ENCODE results near the gene LRRC28. TPM values are rescaled to one million over a fixed set of nuclear protein-coding genes. Genes with fewer than 3 reads are reported as not detected.

LRRC28 gene
- total RNA-seq, 1 experiment from 2014 or later: 39.3 TPM

DNA sequence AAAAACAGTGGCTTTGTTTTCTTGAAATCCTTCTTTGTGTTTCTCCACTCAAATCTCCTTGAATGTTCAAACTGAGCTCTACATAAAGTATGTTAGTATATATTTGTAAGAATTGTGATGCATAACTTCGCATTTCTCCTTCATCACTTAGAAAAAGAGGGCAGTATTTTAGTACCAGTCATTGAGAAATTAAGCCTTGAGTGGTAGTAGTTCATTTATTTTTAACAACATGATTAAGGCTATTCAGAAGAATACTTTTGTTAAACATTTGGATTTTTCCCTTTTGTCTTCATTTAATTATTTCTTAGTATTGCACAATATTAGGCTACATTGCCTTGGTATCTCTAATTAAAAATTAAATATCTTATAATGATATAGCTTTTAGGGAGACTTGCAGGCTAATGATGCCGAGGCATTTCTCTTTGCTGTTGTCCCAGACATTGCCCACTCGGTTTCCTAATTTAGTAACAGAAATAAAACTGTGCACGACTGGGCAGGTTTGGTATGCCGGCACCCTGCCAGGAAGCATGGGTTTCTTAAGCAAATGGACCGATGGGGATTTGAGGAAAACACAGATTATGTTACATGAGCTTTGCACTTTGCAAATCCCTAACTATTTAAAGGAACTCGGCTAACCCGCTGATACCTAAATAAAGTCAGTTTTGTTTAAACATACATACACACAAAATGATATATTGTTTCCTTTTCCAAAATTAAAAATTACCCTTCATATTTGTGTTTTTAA, 54.7 kb downstream of the LRRC28 start:
- TF ChIP-seq REST (IDR thresholded peaks at IDR 0.05; ENCODE audit: insufficient read depth in 1 of 2, low read depth in 2 of 2, low read length in 1 of 2): no peak
- TF ChIP-seq TCF7L2 (IDR thresholded peaks at IDR 0.05; ENCODE audit: low read depth, low read length): no peak
- TF ChIP-seq POLR2AphosphoS5 (IDR thresholded peaks at IDR 0.05; ENCODE audit: low read depth, low read length): no peak
- TF ChIP-seq SIN3A (IDR thresholded peaks at IDR 0.05; ENCODE audit: borderline replicate concordance, insufficient read depth, low read depth, low read length): no peak
- TF ChIP-seq, protein P1, sequence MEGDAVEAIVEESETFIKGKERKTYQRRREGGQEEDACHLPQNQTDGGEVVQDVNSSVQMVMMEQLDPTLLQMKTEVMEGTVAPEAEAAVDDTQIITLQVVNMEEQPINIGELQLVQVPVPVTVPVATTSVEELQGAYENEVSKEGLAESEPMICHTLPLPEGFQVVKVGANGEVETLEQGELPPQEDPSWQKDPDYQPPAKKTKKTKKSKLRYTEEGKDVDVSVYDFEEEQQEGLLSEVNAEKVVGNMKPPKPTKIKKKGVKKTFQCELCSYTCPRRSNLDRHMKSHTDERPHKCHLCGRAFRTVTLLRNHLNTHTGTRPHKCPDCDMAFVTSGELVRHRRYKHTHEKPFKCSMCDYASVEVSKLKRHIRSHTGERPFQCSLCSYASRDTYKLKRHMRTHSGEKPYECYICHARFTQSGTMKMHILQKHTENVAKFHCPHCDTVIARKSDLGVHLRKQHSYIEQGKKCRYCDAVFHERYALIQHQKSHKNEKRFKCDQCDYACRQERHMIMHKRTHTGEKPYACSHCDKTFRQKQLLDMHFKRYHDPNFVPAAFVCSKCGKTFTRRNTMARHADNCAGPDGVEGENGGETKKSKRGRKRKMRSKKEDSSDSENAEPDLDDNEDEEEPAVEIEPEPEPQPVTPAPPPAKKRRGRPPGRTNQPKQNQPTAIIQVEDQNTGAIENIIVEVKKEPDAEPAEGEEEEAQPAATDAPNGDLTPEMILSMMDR (IDR thresholded peaks at IDR 0.05): no peak
- ATAC-seq (no peak), DNase-seq (ENCODE audit: low read depth, low spot score) (no peak)
- intact Hi-C loops (cut with micrococcal nuclease; ENCODE audit: unreplicated experiment) (no loop called here), in situ Hi-C loops (cut with HindIII; ENCODE audit: low pct_unique_long_range_greater_than_20kb, low sequenced_read_pairs) (no loop called here)
- Histone ChIP-seq H3K4me3 (ENCODE audit: low read depth in 2 of 2, low read length in 2 of 2) (no peak overlapping the region), H3K27me3 (ENCODE audit: control insufficient read depth, insufficient read depth, low read length) (no peaks in the 10 kb centered on the region), H3K27ac (ENCODE audit: low read length) (no peak overlapping the region), H3K4me1 (ENCODE audit: control insufficient read depth, insufficient read depth, low read length) (no peaks in the 10 kb centered on the region), H3K9me3 (ENCODE audit: control insufficient read depth, insufficient read depth, low read depth, low read length) (no peaks in the 10 kb centered on the region), H3K36me3 (ENCODE audit: control insufficient read depth, insufficient read depth, low read length) (no peaks in the 10 kb centered on the region)
- no TSS peak for BruUV-seq (replicated peaks)
- ChIA-PET CTCF (interaction anchor here (0.8 to 1.2 kb wide), 2 partner anchors 398 to 411 kb away, joined by 3 read pairs; no protein-coding TSS in a partner anchor), POLR2A (no interaction called here)

DNA sequence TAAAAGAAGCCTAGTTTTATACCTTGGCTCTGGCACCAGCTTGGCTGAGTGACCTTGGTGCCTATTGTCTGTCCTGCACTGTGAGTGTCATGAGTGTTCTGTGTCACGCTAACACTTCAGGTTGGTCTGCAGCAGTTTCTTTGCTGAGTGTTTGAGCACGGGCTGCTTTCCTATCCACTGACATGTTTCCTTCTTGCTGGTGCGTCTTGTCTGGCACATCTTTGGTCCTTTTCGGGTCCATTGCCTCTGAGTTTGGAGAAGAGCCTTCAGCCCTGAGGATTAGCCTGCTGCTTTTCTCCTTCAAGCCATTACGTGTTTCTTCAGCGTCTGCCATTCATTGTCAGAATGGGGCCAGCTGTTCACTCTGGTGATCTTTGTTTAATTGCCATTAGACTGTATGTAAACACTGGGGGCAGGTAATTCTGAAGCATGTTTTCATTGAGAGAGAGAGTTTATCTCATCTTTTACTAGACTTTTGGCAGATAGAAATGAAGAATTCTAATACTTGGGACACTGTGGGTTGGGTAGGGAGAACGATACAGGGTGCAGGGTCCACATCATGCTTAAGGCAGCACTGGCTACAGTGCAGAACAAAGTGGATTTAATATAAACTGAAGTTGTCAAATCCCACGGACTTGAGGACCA, 55.5 kb downstream of the LRRC28 start:
- H3K9me3 ChIP-seq (ENCODE audit: control insufficient read depth, insufficient read depth, low read depth, low read length): no peaks in the 10 kb centered on the region; the same call in 1 of the 2 replicates
- BruUV-seq (replicated peaks): no TSS peak
- no peak overlapping the region for H3K27ac ChIP-seq (ENCODE audit: low read length)
- ChIA-PET CTCF (interaction anchor here (0.7 to 1.2 kb wide), 3 partner anchors 398 to 426 kb away, joined by 3 read pairs; partner anchors contain the start of gene LYSMD4), POLR2A (no interaction called here)
- no peak overlapping the region for H3K4me3 ChIP-seq (ENCODE audit: low read depth in 2 of 2, low read length in 2 of 2)
- no peaks in the 10 kb centered on the region for H3K36me3 ChIP-seq (ENCODE audit: control insufficient read depth, insufficient read depth, low read length)
- H3K27me3 ChIP-seq (ENCODE audit: control insufficient read depth, insufficient read depth, low read length): no peaks in the 10 kb centered on the region
- TF ChIP-seq, protein P1 (IDR thresholded peaks at IDR 0.05): no peak
- TF ChIP-seq SIN3A (IDR thresholded peaks at IDR 0.05; ENCODE audit: borderline replicate concordance, insufficient read depth, low read depth, low read length) (no peak), TCF7L2 (IDR thresholded peaks at IDR 0.05; ENCODE audit: low read depth, low read length) (no peak), POLR2AphosphoS5 (IDR thresholded peaks at IDR 0.05; ENCODE audit: low read depth, low read length) (no peak), REST (IDR thresholded peaks at IDR 0.05; ENCODE audit: insufficient read depth in 1 of 2, low read depth in 2 of 2, low read length in 1 of 2) (no peak)
- no peak for ATAC-seq
- DNase-seq (ENCODE audit: low read depth, low spot score): no peak
- H3K4me1 ChIP-seq (ENCODE audit: control insufficient read depth, insufficient read depth, low read length): no peaks in the 10 kb centered on the region
- intact Hi-C loops (cut with micrococcal nuclease; ENCODE audit: unreplicated experiment) (no loop called here), in situ Hi-C loops (cut with HindIII; ENCODE audit: low pct_unique_long_range_greater_than_20kb, low sequenced_read_pairs) (no loop called here)
